CD4-positive, alpha-beta memory T cell (primary cell): Measurements from ENCODE around the gene TMEM120B. TPM values are rescaled to one million over a fixed set of nuclear protein-coding genes. Genes with fewer than 3 reads are reported as not detected.
A peak's percentile ranks its signal among the peaks of the same experiment; 100 is the strongest.

Experiments
- CTCF ChIA-PET: fragments of 350-600 bp; sonication (Branson Sonifier 250); formaldehyde crosslinking; loops from one replicate; lab custom pipeline; 2021; ENCODE audit warnings: inconsistent platforms; ENCODE audit not compliant: partially characterized antibody; lab: Charles Lee
- POLR2A ChIA-PET: fragments of 350-600 bp; sonication (Branson Sonifier 250); formaldehyde crosslinking; loops from one replicate; lab custom pipeline; 2021; ENCODE audit not compliant: partially characterized antibody; lab: Charles Lee
- DNase-seq, 5 donors: peaks; one replicate each; pipeline versions ENCODE4 v3.0.0 to v3.0.0-alpha.2; 2020 to 2022; ENCODE audit warnings: mixed read lengths in 1 of 5
- H3K27ac ChIP-seq: one replicate; pipeline ENCODE4 v1.7.0; 2013; ENCODE audit warnings: low read depth, low read length
- H3K27me3 ChIP-seq: 2 replicates; pipeline ENCODE4 v1.7.0; 2013; ENCODE audit warnings: mild to moderate bottlenecking, low read length, moderate library complexity; ENCODE audit not compliant: insufficient read depth
- H3K36me3 ChIP-seq: 2 replicates; pipeline ENCODE4 v1.7.0; 2013; ENCODE audit warnings: mild to moderate bottlenecking, low read length, moderate library complexity; ENCODE audit not compliant: insufficient read depth
- H3K4me1 ChIP-seq: 2 replicates; pipeline ENCODE4 v1.7.0; 2013; ENCODE audit warnings: mild to moderate bottlenecking, low read length, moderate library complexity; ENCODE audit not compliant: insufficient read depth
- H3K4me3 ChIP-seq, 2 donors: one replicate each; pipeline ENCODE4 v1.7.0; 2013; ENCODE audit warnings: low read length in 2 of 2, mild to moderate bottlenecking in 1 of 2
- H3K9me3 ChIP-seq, 2 donors: one replicate each; pipeline ENCODE4 v1.7.0; 2013; ENCODE audit warnings: low read length in 2 of 2, control low read depth in 1 of 2; ENCODE audit not compliant: control insufficient read depth in 1 of 2
- H3K27ac Mint-ChIP-seq, 7 donors: one replicate each; pipeline ENCODE4 v1.8.0; 2020 to 2021; ENCODE audit warnings: mixed read lengths in 7 of 7, mild to moderate bottlenecking in 6 of 7, inconsistent platforms in 3 of 7, moderate library complexity in 3 of 7
- H3K27me3 Mint-ChIP-seq, 2 donors: one replicate each; pipeline ENCODE4 v1.8.0; 2020 to 2021; ENCODE audit warnings: mixed read lengths in 2 of 2
- H3K36me3 Mint-ChIP-seq, 2 donors: one replicate each; pipeline ENCODE4 v1.8.0; 2020 to 2021; ENCODE audit warnings: mixed read lengths in 2 of 2, inconsistent platforms in 1 of 2, mild to moderate bottlenecking in 1 of 2
- H3K4me1 Mint-ChIP-seq, 4 donors: one replicate each; pipeline ENCODE4 v1.8.0; 2020 to 2021; ENCODE audit warnings: mixed read lengths in 4 of 4, mild to moderate bottlenecking in 1 of 4
- H3K4me3 Mint-ChIP-seq, 8 donors: one replicate each; pipeline ENCODE4 v1.8.0; 2020 to 2021; ENCODE audit warnings: mixed read lengths in 8 of 8, mild to moderate bottlenecking in 7 of 8, moderate library complexity in 6 of 8, inconsistent platforms in 3 of 8
- H3K9me3 Mint-ChIP-seq, 8 donors: one replicate each; pipeline ENCODE4 v1.8.0; 2020 to 2021; ENCODE audit warnings: mixed read lengths in 8 of 8, mild to moderate bottlenecking in 5 of 8, inconsistent platforms in 3 of 8, moderate library complexity in 1 of 8
- intact Hi-C: fragments of 100-400 bp; cut with micrococcal nuclease; formaldehyde crosslinking; loops from one replicate; pipeline ENCODE4 v1.15.1; 2023
- polyA plus RNA-seq, 2 donors: library from polyadenylated mRNA; unstranded; fragments of 300-500 nt; fragmentation: Illumina TruSeq; gene quantifications; one replicate each; pipeline ENCODE4 v1.2.3, GENCODE V29; 2021
- total RNA-seq, 2 experiments: library from RNA; stranded (reverse); gene quantifications; one replicate each; pipeline ENCODE4 v1.2.3, GENCODE V29; 2021

The TMEM120B gene
- total and polyA plus RNA-seq, 4 experiments from 2014 or later, result 3.3 to 12.8 (median 7.4) TPM

DNA sequence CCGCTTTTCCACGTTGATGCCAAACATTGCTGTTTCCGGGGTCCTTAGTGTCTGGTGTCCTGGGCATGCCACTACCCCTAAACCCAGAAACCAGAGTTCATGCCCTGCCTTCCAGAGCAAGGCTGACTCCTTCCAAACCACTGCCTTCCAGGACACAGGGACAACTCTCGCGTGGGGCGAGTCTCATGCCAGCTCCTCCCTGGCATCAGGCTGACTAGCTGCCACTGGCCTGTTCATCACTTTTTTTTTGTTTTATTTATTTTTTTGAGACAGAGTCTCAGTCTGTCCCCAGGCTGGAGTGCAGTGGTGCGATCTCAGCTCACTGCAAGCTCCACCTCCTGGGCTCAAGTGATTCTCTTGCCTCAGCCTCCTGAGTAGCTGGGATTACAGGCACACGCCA lies 96.1 kb downstream of the TMEM120B start:
- Histone ChIP-seq H3K27me3 (no peaks in the 10 kb centered on the region), H3K36me3 (peaks cover 37% of the 10 kb centered on the region), H3K9me3 (no peaks in the 10 kb centered on the region), H3K4me3 (no peak overlapping the region), H3K27ac (no peak overlapping the region), H3K4me1 (peaks cover 67% of the 10 kb centered on the region)
- H3K27ac Mint-ChIP-seq, result peak overlapping the region in 5 of 7 donors; percentile 27 to 93 (median 29)
- peaks cover 0 to 2% (median 0%) of the 10 kb centered on the region in 8 donors for H3K9me3 Mint-ChIP-seq
- POLR2A ChIA-PET, result interaction anchor here (37.3 to 44.6 kb wide), 2 partner anchors 1 to 18 kb away, joined by 2727 read pairs; partner anchors contain the start of genes RHOF and SETD1B
- H3K36me3 Mint-ChIP-seq, result peaks cover 24 to 56% of the 10 kb centered on the region in 2 donors
- CTCF ChIA-PET, result interaction anchor here (1.4 to 16.7 kb wide), 4 partner anchors 12 to 114 kb away, joined by 3 to 918 read pairs (median 13); partner anchors contain the start of genes RHOF and TMEM120B
- DNase-seq, result no peak
- H3K4me3 Mint-ChIP-seq, result peak overlapping the region in 6 of 8 donors; percentile 29 to 39 (median 36)
- no peaks in the 10 kb centered on the region for H3K27me3 Mint-ChIP-seq
- H3K4me1 Mint-ChIP-seq, result peaks cover 29 to 74% (median 54%) of the 10 kb centered on the region in 4 donors
- intact Hi-C loops, result no loop called here

DNA sequence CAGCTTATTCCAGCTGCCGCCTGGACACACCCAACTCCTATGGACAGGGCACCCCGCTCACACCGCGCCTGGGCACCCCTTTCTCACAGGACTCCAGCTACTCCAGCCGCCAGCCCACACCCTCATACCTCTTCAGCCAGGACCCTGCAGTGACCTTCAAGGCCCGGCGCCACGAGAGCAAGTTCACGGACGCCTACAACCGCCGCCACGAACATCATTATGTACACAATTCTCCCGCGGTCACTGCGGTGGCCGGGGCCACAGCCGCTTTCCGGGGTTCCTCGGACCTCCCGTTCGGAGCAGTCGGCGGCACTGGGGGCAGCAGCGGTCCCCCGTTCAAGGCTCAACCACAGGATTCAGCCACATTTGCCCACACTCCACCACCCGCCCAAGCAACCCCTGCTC lies 97.2 kb downstream of the TMEM120B start:
- POLR2A ChIA-PET, result interaction anchor here (44.6 kb wide), 1 partner anchor 19 kb away, joined by 2727 read pairs; the partner anchor contains the start of genes RHOF and SETD1B
- no peaks in the 10 kb centered on the region for H3K27me3 Mint-ChIP-seq
- peaks cover 71% of the 10 kb centered on the region for H3K4me1 ChIP-seq

DNA sequence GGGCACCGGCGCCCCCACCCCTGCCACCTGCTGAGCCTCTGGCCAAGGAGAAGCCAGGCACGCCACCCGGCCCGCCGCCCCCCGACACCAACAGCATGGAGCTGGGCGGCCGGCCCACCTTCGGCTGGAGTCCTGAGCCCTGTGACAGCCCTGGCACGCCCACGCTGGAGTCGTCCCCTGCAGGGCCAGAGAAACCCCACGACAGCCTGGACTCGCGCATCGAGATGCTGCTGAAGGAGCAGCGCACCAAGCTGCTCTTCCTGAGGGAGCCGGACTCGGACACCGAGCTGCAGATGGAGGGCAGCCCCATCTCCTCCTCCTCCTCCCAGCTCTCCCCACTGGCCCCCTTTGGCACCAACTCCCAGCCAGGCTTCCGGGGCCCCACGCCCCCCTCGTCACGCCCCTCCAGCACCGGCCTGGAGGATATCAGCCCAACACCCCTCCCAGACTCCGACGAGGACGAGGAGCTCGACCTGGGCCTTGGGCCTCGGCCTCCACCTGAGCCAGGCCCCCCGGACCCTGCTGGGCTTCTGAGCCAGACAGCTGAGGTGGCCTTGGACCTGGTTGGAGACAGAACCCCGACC lies 97.8 kb downstream of the TMEM120B start:
- POLR2A ChIA-PET, result interaction anchor here (0.7 to 44.6 kb wide), 5 partner anchors 14 to 98 kb away, joined by 3 to 2727 read pairs (median 6); partner anchors contain the start of genes PSMD9, RHOF, SETD1B and TMEM120B
- peak in 1 of 5 donors; percentile 36 for DNase-seq
- Mint-ChIP-seq H3K27me3 (no peaks in the 10 kb centered on the region), H3K36me3 (peaks cover 28 to 60% of the 10 kb centered on the region in 2 donors), H3K27ac (peak overlapping the region in 1 of 7 donors; percentile 81), H3K4me1 (peaks cover 30 to 77% (median 56%) of the 10 kb centered on the region in 4 donors), H3K9me3 (peaks cover 0 to 2% (median 0%) of the 10 kb centered on the region in 8 donors), H3K4me3 (peak overlapping the region in 5 of 8 donors; percentile 68 to 88 (median 83))
- Histone ChIP-seq H3K9me3 (no peaks in the 10 kb centered on the region), H3K4me1 (peaks cover 71% of the 10 kb centered on the region), H3K36me3 (peaks cover 48% of the 10 kb centered on the region), H3K27ac (no peak overlapping the region), H3K4me3 (peak overlapping the region in 1 of 2 donors; percentile 42), H3K27me3 (no peaks in the 10 kb centered on the region)
- CTCF ChIA-PET, result interaction anchor here (0.9 to 16.7 kb wide), 12 partner anchors 14 to 258 kb away, joined by 3 to 918 read pairs (median 16); partner anchors contain the start of gene RHOF
- intact Hi-C loops, result no loop called here

More for the DNA sequence above, 97.2 kb downstream of the TMEM120B start:
- Mint-ChIP-seq H3K27ac (peak overlapping the region in 2 of 7 donors; percentile 35 to 93), H3K9me3 (peaks cover 0 to 2% (median 0%) of the 10 kb centered on the region in 8 donors), H3K36me3 (peaks cover 26 to 58% of the 10 kb centered on the region in 2 donors), H3K4me3 (peak overlapping the region in 2 of 8 donors; percentile 31 to 35), H3K4me1 (peaks cover 30 to 77% (median 56%) of the 10 kb centered on the region in 4 donors)
- CTCF ChIA-PET, result interaction anchor here (0.9 to 16.7 kb wide), 6 partner anchors 13 to 37 kb away, joined by 3 to 918 read pairs (median 27); partner anchors contain the start of gene RHOF
- H3K27ac ChIP-seq, result no peak overlapping the region
- H3K9me3 ChIP-seq, result no peaks in the 10 kb centered on the region
- DNase-seq, result no peak
- H3K4me3 ChIP-seq, result no peak overlapping the region
- H3K27me3 ChIP-seq, result no peaks in the 10 kb centered on the region
- intact Hi-C loops, result no loop called here
- peaks cover 42% of the 10 kb centered on the region for H3K36me3 ChIP-seq

DNA sequence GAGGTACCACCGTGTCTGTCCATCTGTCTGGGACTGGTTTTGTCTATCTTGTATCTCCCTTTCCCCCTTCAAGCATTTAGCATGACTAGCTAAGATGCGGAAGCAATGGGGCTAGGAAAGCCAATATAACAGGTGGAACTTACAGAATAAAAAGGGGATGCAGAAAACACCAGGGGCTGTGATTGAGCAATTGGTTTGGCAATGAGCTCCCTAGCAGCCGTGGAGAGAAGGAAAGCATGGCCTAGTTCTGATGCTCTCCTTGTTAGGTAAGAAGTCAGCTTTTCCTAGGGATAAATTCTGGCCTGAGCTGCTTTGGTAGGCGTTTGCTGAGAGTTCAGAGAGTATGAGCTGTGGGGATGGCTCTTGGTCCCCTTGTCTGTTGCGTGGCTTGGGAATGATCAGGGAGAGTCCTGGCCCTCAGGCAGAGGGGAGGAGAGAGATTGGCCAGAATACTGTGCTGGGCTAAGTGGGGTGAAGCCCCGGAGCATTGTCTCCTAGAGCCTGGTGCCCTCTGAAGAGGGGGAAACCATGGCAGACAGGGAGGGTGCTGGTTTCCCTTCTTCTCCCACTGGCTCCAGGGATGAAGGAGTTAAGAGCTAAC lies 98.4 kb downstream of the TMEM120B start:
- peak in 1 of 5 donors; percentile 19 for DNase-seq
- Histone ChIP-seq H3K27me3 (no peaks in the 10 kb centered on the region), H3K9me3 (no peaks in the 10 kb centered on the region), H3K36me3 (peaks cover 51% of the 10 kb centered on the region), H3K4me1 (peaks cover 69% of the 10 kb centered on the region), H3K27ac (peak overlapping the region; percentile 50), H3K4me3 (peak overlapping the region; percentile 42 to 63)
- CTCF ChIA-PET, result interaction anchor here (0.7 to 16.7 kb wide), 14 partner anchors 15 to 259 kb away, joined by 3 to 918 read pairs (median 10); partner anchors contain the start of gene RHOF
- POLR2A ChIA-PET, result interaction anchor here (0.7 to 44.6 kb wide), 6 partner anchors 14 to 99 kb away, joined by 3 to 2727 read pairs (median 7); partner anchors contain the start of genes PSMD9, RHOF, SETD1B and TMEM120B
- Mint-ChIP-seq H3K9me3 (peaks cover 0 to 2% (median 0%) of the 10 kb centered on the region in 8 donors), H3K27ac (peak overlapping the region; percentile 26 to 91 (median 81)), H3K36me3 (peaks cover 30 to 59% of the 10 kb centered on the region in 2 donors), H3K27me3 (no peaks in the 10 kb centered on the region), H3K4me1 (peaks cover 27 to 74% (median 52%) of the 10 kb centered on the region in 4 donors), H3K4me3 (peak overlapping the region; percentile 68 to 88 (median 84))
- intact Hi-C loops, result loop anchor here (1.0 kb wide), 1 partner anchor 8 kb away; no protein-coding TSS in a partner anchor

DNA sequence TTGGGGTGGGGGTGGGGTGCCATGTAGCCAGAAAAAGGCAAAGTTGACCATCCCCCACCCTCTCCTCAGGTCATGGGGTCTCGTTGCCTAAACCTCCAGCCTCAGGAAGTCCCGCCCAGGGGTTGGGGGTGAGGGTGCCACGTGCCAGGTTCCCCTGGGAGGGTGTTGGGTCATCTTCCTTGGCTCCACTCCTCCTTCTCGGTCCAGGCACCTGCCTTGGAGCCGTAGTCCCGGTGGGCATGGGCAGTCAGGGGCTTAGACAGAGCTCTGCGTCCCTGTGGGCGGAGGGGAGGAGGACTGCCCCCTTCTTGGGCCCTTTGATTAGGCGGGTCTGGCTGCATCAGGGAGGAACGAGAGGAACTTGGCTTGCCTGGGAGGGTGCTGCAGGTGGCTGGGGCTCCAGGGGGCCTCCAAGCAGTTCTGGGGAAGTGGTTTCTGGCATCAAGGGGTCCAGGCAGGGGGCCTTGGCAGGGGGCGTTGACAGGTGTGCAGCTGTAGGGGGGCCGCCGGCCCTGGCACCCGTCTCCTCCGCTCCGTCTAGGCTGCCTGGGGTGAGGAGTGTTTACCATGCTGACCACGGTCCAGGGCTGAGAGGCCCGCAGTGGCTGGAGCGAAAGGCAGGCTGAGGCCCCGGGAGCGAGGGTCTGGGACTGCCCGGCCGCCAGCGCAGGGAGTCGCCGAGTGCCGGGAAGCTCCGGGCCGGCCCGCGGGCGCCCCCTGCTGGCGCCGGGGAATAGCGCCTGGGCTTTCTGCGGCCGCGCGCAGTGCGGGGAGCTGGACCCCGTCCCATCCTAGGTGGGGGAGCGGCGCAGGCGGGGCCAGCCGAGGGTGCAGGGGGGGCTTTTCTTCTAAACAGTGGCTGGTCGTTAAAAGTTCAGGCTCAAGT lies 99.1 kb downstream of the TMEM120B start:
- Histone ChIP-seq H3K9me3 (no peaks in the 10 kb centered on the region), H3K4me1 (peaks cover 61% of the 10 kb centered on the region), H3K27ac (peak overlapping the region; percentile 50), H3K36me3 (peaks cover 57% of the 10 kb centered on the region), H3K4me3 (peak overlapping the region; percentile 42 to 63), H3K27me3 (no peaks in the 10 kb centered on the region)
- peak overlapping the region in 6 of 7 donors; percentile 42 to 93 (median 80) for H3K27ac Mint-ChIP-seq
- ChIA-PET CTCF (interaction anchor here (0.7 to 16.7 kb wide), 24 partner anchors 9 to 472 kb away, joined by 3 to 918 read pairs (median 4); partner anchors contain the start of genes MLXIP, RHOF and TMEM120B), POLR2A (interaction anchor here (0.6 to 44.6 kb wide), 8 partner anchors 13 to 99 kb away, joined by 4 to 2727 read pairs (median 6); partner anchors contain the start of genes PSMD9, RHOF, SETD1B and TMEM120B)
- intact Hi-C loops, result loop anchor here (1.0 to 2.0 kb wide), 5 partner anchors 8 to 115 kb away; partner anchors contain the start of gene PSMD9
- H3K4me1 Mint-ChIP-seq, result peaks cover 26 to 67% (median 49%) of the 10 kb centered on the region in 4 donors
- H3K36me3 Mint-ChIP-seq, result peaks cover 31 to 60% of the 10 kb centered on the region in 2 donors
- H3K27me3 Mint-ChIP-seq, result no peaks in the 10 kb centered on the region
- peak overlapping the region; percentile 80 to 90 (median 86) for H3K4me3 Mint-ChIP-seq
- peak; percentile 61 to 81 (median 74) for DNase-seq
- H3K9me3 Mint-ChIP-seq, result peaks cover 0 to 3% (median 0%) of the 10 kb centered on the region in 8 donors
